HEK293T (cell line): ENCODE data around the gene SLC25A38.

Experiments used
- ARNT ChIP-seq: fragments of 450-650 bp; IDR thresholded peaks from 2 replicates; pipeline ENCODE4 v1.6.1; 2017; ENCODE audit warnings: mild to moderate bottlenecking
- BHLHE40 ChIP-seq: fragments of 450-650 bp; IDR thresholded peaks from 2 replicates; pipeline ENCODE4 v1.6.1; 2016; ENCODE audit warnings: mild to moderate bottlenecking, moderate library complexity, borderline replicate concordance
- ELF4 ChIP-seq: fragments of 450-650 bp; IDR thresholded peaks from 2 replicates; pipeline ENCODE4 v1.6.1; 2017; ENCODE audit warnings: antibody characterized with exemption
- FOXA1 ChIP-seq: fragments of 450-650 bp; IDR thresholded peaks from 2 replicates; pipeline ENCODE4 v1.6.1; 2016; ENCODE audit warnings: mild to moderate bottlenecking
- FOXM1 ChIP-seq: fragments of 450-650 bp; IDR thresholded peaks from 2 replicates; pipeline ENCODE4 v1.6.1; 2017; ENCODE audit warnings: mild to moderate bottlenecking, borderline replicate concordance
- HDGF ChIP-seq: fragments of 450-650 bp; IDR thresholded peaks from 2 replicates; pipeline ENCODE4 v1.6.1; 2017; ENCODE audit warnings: antibody characterized with exemption, borderline replicate concordance
- L3MBTL2 ChIP-seq: fragments of 450-650 bp; conservative IDR thresholded peaks from 2 replicates; pipeline ENCODE4 v1.6.1; 2016; ENCODE audit warnings: mild to moderate bottlenecking
- LEF1 ChIP-seq: fragments of 450-650 bp; IDR thresholded peaks from 2 replicates; pipeline ENCODE4 v1.6.1; 2017; ENCODE audit warnings: mild to moderate bottlenecking, borderline replicate concordance
- NFRKB ChIP-seq: fragments of 450-650 bp; IDR thresholded peaks from 2 replicates; pipeline ENCODE4 v1.6.1; 2016; ENCODE audit warnings: mild to moderate bottlenecking, moderate library complexity
- SP1 ChIP-seq: fragments of 450-650 bp; IDR thresholded peaks from 2 replicates; pipeline ENCODE4 v1.6.1; 2017
- SUZ12 ChIP-seq: fragments of 450-650 bp; IDR thresholded peaks from 2 replicates; pipeline ENCODE4 v1.6.1; 2016; ENCODE audit warnings: mild to moderate bottlenecking
- TARDBP ChIP-seq: fragments of 450-650 bp; IDR thresholded peaks from 2 replicates; pipeline ENCODE4 v1.6.1; 2016
- TF ChIP-seq, protein P1 (sequence below): fragments of 450-650 bp; IDR thresholded peaks from 2 replicates; pipeline ENCODE4 v1.6.1; 2016

DNA sequence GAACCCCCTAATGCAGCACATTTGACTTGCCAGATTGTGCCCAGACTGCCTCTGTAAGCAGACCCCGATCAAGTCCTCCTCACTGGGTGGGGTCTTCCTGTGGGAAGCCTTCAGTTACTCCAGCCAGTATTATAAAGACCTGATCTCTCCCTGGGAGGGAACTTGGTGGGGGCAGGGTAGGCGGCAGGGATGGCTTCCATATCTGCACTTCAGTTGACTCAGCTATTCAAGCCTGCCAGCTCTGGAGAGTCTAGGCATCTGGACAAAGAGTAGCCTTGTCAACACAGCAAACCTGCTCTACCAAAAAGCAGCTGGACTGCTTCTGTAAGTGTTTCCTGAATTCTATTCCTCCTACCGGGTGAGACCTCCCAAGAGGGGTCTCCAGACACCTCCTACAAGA lies 21.0 kb upstream of the SLC25A38 start:
- TF ChIP-seq FOXM1 (no peak), ELF4 (no peak), FOXA1 (no peak), SUZ12 (no peak), SP1 (no peak), LEF1 (no peak), L3MBTL2 (no peak), NFRKB (no peak), BHLHE40 (no peak), ARNT (no peak), HDGF (no peak), TARDBP (no peak)
- TF ChIP-seq, protein P1, sequence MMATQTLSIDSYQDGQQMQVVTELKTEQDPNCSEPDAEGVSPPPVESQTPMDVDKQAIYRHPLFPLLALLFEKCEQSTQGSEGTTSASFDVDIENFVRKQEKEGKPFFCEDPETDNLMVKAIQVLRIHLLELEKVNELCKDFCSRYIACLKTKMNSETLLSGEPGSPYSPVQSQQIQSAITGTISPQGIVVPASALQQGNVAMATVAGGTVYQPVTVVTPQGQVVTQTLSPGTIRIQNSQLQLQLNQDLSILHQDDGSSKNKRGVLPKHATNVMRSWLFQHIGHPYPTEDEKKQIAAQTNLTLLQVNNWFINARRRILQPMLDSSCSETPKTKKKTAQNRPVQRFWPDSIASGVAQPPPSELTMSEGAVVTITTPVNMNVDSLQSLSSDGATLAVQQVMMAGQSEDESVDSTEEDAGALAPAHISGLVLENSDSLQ = no peak
